ENCODE data around the gene LTBP3. TPM values are rescaled to one million over a fixed set of nuclear protein-coding genes. Genes with fewer than 3 reads are reported as not detected.
A peak's percentile ranks its signal among the peaks of the same experiment; 100 is the strongest.

The LTBP3 gene
- total and polyA plus RNA-seq, 2 of the 13 experiments (the other 11 are each of a cell fraction or from before 2014, with no cell fraction given) = 12.2 to 68.1 TPM

DNA sequence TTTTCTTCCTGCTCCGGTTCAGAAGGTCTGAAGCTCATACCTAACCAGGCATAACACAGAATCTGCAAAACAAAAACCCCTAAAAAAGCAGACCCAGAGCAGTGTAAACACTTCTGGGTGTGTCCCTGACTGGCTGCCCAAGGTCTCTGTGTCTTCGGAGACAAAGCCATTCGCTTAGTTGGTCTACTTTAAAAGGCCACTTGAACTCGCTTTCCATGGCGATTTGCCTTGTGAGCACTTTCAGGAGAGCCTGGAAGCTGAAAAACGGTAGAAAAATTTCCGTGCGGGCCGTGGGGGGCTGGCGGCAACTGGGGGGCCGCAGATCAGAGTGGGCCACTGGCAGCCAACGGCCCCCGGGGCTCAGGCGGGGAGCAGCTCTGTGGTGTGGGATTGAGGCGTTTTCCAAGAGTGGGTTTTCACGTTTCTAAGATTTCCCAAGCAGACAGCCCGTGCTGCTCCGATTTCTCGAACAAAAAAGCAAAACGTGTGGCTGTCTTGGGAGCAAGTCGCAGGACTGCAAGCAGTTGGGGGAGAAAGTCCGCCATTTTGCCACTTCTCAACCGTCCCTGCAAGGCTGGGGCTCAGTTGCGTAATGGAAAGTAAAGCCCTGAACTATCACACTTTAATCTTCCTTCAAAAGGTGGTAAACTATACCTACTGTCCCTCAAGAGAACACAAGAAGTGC lies 60.0 kb downstream of the LTBP3 start (continued):
- TF ChIP-seq, protein P1, sequence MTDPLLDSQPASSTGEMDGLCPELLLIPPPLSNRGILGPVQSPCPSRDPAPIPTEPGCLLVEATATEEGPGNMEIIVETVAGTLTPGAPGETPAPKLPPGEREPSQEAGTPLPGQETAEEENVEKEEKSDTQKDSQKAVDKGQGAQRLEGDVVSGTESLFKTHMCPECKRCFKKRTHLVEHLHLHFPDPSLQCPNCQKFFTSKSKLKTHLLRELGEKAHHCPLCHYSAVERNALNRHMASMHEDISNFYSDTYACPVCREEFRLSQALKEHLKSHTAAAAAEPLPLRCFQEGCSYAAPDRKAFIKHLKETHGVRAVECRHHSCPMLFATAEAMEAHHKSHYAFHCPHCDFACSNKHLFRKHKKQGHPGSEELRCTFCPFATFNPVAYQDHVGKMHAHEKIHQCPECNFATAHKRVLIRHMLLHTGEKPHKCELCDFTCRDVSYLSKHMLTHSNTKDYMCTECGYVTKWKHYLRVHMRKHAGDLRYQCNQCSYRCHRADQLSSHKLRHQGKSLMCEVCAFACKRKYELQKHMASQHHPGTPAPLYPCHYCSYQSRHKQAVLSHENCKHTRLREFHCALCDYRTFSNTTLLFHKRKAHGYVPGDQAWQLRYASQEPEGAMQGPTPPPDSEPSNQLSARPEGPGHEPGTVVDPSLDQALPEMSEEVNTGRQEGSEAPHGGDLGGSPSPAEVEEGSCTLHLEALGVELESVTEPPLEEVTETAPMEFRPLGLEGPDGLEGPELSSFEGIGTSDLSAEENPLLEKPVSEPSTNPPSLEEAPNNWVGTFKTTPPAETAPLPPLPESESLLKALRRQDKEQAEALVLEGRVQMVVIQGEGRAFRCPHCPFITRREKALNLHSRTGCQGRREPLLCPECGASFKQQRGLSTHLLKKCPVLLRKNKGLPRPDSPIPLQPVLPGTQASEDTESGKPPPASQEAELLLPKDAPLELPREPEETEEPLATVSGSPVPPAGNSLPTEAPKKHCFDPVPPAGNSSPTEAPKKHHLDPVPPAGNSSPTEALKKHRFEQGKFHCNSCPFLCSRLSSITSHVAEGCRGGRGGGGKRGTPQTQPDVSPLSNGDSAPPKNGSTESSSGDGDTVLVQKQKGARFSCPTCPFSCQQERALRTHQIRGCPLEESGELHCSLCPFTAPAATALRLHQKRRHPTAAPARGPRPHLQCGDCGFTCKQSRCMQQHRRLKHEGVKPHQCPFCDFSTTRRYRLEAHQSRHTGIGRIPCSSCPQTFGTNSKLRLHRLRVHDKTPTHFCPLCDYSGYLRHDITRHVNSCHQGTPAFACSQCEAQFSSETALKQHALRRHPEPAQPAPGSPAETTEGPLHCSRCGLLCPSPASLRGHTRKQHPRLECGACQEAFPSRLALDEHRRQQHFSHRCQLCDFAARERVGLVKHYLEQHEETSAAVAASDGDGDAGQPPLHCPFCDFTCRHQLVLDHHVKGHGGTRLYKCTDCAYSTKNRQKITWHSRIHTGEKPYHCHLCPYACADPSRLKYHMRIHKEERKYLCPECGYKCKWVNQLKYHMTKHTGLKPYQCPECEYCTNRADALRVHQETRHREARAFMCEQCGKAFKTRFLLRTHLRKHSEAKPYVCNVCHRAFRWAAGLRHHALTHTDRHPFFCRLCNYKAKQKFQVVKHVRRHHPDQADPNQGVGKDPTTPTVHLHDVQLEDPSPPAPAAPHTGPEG (CRISPR knock-in tag; IDR thresholded peaks at IDR 0.05) = no peak
- TF ChIP-seq, protein P2, sequence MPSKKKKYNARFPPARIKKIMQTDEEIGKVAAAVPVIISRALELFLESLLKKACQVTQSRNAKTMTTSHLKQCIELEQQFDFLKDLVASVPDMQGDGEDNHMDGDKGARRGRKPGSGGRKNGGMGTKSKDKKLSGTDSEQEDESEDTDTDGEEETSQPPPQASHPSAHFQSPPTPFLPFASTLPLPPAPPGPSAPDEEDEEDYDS (CRISPR knock-in tag; IDR thresholded peaks at IDR 0.05) = no peak
- TF ChIP-seq FIP1L1 (IDR thresholded peaks at IDR 0.05; ENCODE audit: borderline replicate concordance, insufficient read depth, low read depth, low read length) = 0 out of 2 replicates have a peak, but pooled peaks have one; percentile 31
- TF ChIP-seq WIZ (CRISPR knock-in tag; IDR thresholded peaks at IDR 0.05) = no peak
- TF ChIP-seq, protein P3, sequence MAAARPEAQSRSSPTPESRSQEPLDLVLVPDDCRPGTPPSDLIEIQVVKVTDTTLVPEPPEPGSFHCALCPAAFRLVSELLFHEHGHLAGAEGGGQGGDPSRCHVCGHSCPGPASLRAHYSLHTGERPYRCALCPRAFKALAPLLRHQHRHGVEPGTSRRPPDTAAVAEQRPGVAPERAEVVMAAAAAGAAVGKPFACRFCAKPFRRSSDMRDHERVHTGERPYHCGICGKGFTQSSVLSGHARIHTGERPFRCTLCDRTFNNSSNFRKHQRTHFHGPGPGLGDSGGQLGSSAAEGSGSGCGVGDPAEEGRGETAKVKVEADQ (CRISPR knock-in tag; IDR thresholded peaks at IDR 0.05; ENCODE audit: borderline replicate concordance) = no peak; the same call in 1 of the 2 replicates
- TF ChIP-seq, protein P4, sequence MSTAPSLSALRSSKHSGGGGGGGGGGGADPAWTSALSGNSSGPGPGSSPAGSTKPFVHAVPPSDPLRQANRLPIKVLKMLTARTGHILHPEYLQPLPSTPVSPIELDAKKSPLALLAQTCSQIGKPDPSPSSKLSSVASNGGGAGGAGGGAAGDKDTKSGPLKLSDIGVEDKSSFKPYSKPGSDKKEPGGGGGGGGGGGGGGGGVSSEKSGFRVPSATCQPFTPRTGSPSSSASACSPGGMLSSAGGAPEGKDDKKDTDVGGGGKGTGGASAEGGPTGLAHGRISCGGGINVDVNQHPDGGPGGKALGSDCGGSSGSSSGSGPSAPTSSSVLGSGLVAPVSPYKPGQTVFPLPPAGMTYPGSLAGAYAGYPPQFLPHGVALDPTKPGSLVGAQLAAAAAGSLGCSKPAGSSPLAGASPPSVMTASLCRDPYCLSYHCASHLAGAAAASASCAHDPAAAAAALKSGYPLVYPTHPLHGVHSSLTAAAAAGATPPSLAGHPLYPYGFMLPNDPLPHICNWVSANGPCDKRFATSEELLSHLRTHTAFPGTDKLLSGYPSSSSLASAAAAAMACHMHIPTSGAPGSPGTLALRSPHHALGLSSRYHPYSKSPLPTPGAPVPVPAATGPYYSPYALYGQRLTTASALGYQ (CRISPR knock-in tag; IDR thresholded peaks at IDR 0.05) = no peak
- no peak; the same call in 1 of the 2 replicates for TF ChIP-seq FOSL2 (CRISPR knock-in tag; IDR thresholded peaks at IDR 0.05)
- TF ChIP-seq CHD2 (IDR thresholded peaks at IDR 0.05; ENCODE audit: low read depth, low read length) = 0 out of 2 replicates have a peak, but pooled peaks have one; percentile 6
- TF ChIP-seq, protein P5, sequence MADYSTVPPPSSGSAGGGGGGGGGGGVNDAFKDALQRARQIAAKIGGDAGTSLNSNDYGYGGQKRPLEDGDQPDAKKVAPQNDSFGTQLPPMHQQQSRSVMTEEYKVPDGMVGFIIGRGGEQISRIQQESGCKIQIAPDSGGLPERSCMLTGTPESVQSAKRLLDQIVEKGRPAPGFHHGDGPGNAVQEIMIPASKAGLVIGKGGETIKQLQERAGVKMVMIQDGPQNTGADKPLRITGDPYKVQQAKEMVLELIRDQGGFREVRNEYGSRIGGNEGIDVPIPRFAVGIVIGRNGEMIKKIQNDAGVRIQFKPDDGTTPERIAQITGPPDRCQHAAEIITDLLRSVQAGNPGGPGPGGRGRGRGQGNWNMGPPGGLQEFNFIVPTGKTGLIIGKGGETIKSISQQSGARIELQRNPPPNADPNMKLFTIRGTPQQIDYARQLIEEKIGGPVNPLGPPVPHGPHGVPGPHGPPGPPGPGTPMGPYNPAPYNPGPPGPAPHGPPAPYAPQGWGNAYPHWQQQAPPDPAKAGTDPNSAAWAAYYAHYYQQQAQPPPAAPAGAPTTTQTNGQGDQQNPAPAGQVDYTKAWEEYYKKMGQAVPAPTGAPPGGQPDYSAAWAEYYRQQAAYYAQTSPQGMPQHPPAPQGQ (CRISPR knock-in tag; IDR thresholded peaks at IDR 0.05; ENCODE audit: borderline replicate concordance) = no peak
- TF ChIP-seq, protein P6, sequence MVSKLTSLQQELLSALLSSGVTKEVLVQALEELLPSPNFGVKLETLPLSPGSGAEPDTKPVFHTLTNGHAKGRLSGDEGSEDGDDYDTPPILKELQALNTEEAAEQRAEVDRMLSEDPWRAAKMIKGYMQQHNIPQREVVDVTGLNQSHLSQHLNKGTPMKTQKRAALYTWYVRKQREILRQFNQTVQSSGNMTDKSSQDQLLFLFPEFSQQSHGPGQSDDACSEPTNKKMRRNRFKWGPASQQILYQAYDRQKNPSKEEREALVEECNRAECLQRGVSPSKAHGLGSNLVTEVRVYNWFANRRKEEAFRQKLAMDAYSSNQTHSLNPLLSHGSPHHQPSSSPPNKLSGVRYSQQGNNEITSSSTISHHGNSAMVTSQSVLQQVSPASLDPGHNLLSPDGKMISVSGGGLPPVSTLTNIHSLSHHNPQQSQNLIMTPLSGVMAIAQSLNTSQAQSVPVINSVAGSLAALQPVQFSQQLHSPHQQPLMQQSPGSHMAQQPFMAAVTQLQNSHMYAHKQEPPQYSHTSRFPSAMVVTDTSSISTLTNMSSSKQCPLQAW (CRISPR knock-in tag; IDR thresholded peaks at IDR 0.05) = no peak
- TF ChIP-seq NR1H2 (CRISPR knock-in tag; IDR thresholded peaks at IDR 0.05; ENCODE audit: borderline replicate concordance, low read depth) = no peak
- TF ChIP-seq, protein P7, sequence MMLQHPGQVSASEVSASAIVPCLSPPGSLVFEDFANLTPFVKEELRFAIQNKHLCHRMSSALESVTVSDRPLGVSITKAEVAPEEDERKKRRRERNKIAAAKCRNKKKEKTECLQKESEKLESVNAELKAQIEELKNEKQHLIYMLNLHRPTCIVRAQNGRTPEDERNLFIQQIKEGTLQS (CRISPR knock-in tag; IDR thresholded peaks at IDR 0.05) = 0 out of 2 replicates have a peak, but pooled peaks have one; percentile 22
- TF ChIP-seq ZNF460 (CRISPR knock-in tag; IDR thresholded peaks at IDR 0.05; ENCODE audit: borderline replicate concordance) = no peak
- TF ChIP-seq TBX3 (IDR thresholded peaks at IDR 0.05; ENCODE audit: borderline replicate concordance) = no peak
